ENCODE measurements around the gene GUCA1A.
"Not testable (repeated sequence)": the region's sequence is repeated elsewhere in the genome, so short reads cannot be mapped to it uniquely, and the experiment has no call there.

Gene GUCA1A

GRCh38 chr6:42210551-42210950 lies 37.4 kb downstream of the GUCA1A start:
- DNase-seq (ENCODE audit: low read depth), result no peak

- DNase-seq (ENCODE audit: low read depth), result no peak
Measured at GRCh38 chr6:42211726-42212125, 38.6 kb downstream of the GUCA1A start.

GRCh38 chr6:42212442-42212841 lies 39.3 kb downstream of the GUCA1A start:
- DNase-seq (ENCODE audit: low read depth), result no peak

GRCh38 chr6:42216495-42216894 lies 43.3 kb downstream of the GUCA1A start:
- not testable (repeated sequence) for DNase-seq (ENCODE audit: low read depth)

GRCh38 chr6:42217157-42217518 lies 44.0 kb downstream of the GUCA1A start:
- DNase-seq (ENCODE audit: low read depth), result no peak

- DNase-seq (ENCODE audit: low read depth), result peak; percentile 85
Measured at GRCh38 chr6:42217519-42218367, 44.6 kb downstream of the GUCA1A start, which contains the start of gene MRPS10. MRPS10 (minus strand) TSS chr6:42217861; CDS start chr6:42217849, 12 bp downstream.

GRCh38 chr6:42220807-42221206 lies 47.6 kb downstream of the GUCA1A start:
- no peak for DNase-seq (ENCODE audit: low read depth)

- no peak for DNase-seq (ENCODE audit: low read depth)
Measured at GRCh38 chr6:42221546-42221945, 48.4 kb downstream of the GUCA1A start.

GRCh38 chr6:42222448-42222847 lies 49.3 kb downstream of the GUCA1A start:
- DNase-seq (ENCODE audit: low read depth), result no peak

- no peak for DNase-seq (ENCODE audit: low read depth)
Measured at GRCh38 chr6:42224222-42225028, 51.3 kb downstream of the GUCA1A start.

GRCh38 chr6:42225029-42225339 lies 51.8 kb downstream of the GUCA1A start:
- DNase-seq (ENCODE audit: low read depth), result no peak

- DNase-seq (ENCODE audit: low read depth), result no peak
Measured at GRCh38 chr6:42225419-42225818, 52.3 kb downstream of the GUCA1A start.

GRCh38 chr6:42226161-42226611 lies 53.0 kb downstream of the GUCA1A start:
- no peak for DNase-seq (ENCODE audit: low read depth)

- no peak for DNase-seq (ENCODE audit: low read depth)
Measured at GRCh38 chr6:42226645-42227143, 53.5 kb downstream of the GUCA1A start.

GRCh38 chr6:42227173-42227850 lies 54.1 kb downstream of the GUCA1A start:
- no peak for DNase-seq (ENCODE audit: low read depth)

GRCh38 chr6:42228305-42228704 lies 55.1 kb downstream of the GUCA1A start:
- DNase-seq (ENCODE audit: low read depth), result no peak
